Measurements from ENCODE around the gene ATG9B. TPM values are rescaled to one million over a fixed set of nuclear protein-coding genes. Genes with fewer than 3 reads are reported as not detected.

The ATG9B gene
- total and polyA plus RNA-seq, 2 of the 13 experiments (the other 11 are each of a cell fraction or from before 2014, with no cell fraction given): 0.24 TPM; not detected in 1

GRCh38 chr7:151028131-151028947 lies 4.0 kb upstream of the ATG9B start, which contains the start of gene ABCB8 (continued):
- TF ChIP-seq FOSL2 (CRISPR knock-in tag; IDR thresholded peaks at IDR 0.05): peak; percentile 43
- peak; percentile 86; the same call in 1 of the 2 replicates for TF ChIP-seq ARID4A (CRISPR knock-in tag; IDR thresholded peaks at IDR 0.05; ENCODE audit: borderline replicate concordance)
- no peak for TF ChIP-seq TCF12 (IDR thresholded peaks at IDR 0.05)
- TF ChIP-seq TCF12 (CRISPR knock-in tag; IDR thresholded peaks at IDR 0.05): peak; percentile 4; the same call in 1 of the 2 replicates
- TF ChIP-seq ZBTB38 (CRISPR knock-in tag; IDR thresholded peaks at IDR 0.05): peak; percentile 80; the same call in 1 of the 2 replicates
- 0 out of 4 replicates have a peak, but pooled peaks of 1 of the 2 experiments have one; percentile 33 for TF ChIP-seq NR2F1 (CRISPR knock-in tag; IDR thresholded peaks at IDR 0.05)
- TF ChIP-seq ZNF577 (CRISPR knock-in tag; IDR thresholded peaks at IDR 0.05; ENCODE audit: borderline replicate concordance, low read depth): no peak
- no peak for TF ChIP-seq LCORL (IDR thresholded peaks at IDR 0.05)
- TF ChIP-seq LCORL (CRISPR knock-in tag; IDR thresholded peaks at IDR 0.05): peak; percentile 32
- TF ChIP-seq ZZZ3 (CRISPR knock-in tag; IDR thresholded peaks at IDR 0.05; ENCODE audit: borderline replicate concordance): peak; percentile 66; the same call in 1 of the 2 replicates
- no peak for TF ChIP-seq IKZF4 (CRISPR knock-in tag; IDR thresholded peaks at IDR 0.05; ENCODE audit: borderline replicate concordance, low read depth, not compliant biosample characterization)
- TF ChIP-seq MIER3 (CRISPR knock-in tag; IDR thresholded peaks at IDR 0.05; ENCODE audit: borderline replicate concordance): peak; percentile 70; the same call in 1 of the 2 replicates
- TF ChIP-seq SETDB1 (CRISPR knock-in tag; IDR thresholded peaks at IDR 0.05; ENCODE audit: borderline replicate concordance): no peak
- TF ChIP-seq HES4 (CRISPR knock-in tag; IDR thresholded peaks at IDR 0.05; ENCODE audit: borderline replicate concordance): no peak
- TF ChIP-seq POGZ (CRISPR knock-in tag; IDR thresholded peaks at IDR 0.05): 0 out of 2 replicates have a peak, but pooled peaks have one; percentile 37
- peak; percentile 71; the same call in 1 of the 2 replicates for TF ChIP-seq ZFP91 (CRISPR knock-in tag; IDR thresholded peaks at IDR 0.05; ENCODE audit: borderline replicate concordance)
- no peak for TF ChIP-seq ZNF337 (CRISPR knock-in tag; IDR thresholded peaks at IDR 0.05; ENCODE audit: borderline replicate concordance, low read depth)
- peak; percentile 54 for TF ChIP-seq SUZ12 (IDR thresholded peaks at IDR 0.05; ENCODE audit: low read depth, low read length)
- TF ChIP-seq KMT2A (CRISPR knock-in tag; IDR thresholded peaks at IDR 0.05): no peak
- peak; percentile 92; the same call in 1 of the 2 replicates for TF ChIP-seq MEIS1 (CRISPR knock-in tag; IDR thresholded peaks at IDR 0.05; ENCODE audit: borderline replicate concordance)
- peak; percentile 79 for TF ChIP-seq RFX1 (IDR thresholded peaks at IDR 0.05)
- peak; percentile 75; the same call in 1 of the 3 replicates for TF ChIP-seq MXI1 (IDR thresholded peaks at IDR 0.05; ENCODE audit: borderline replicate concordance, low read depth, low read length)
- TF ChIP-seq RCOR2 (CRISPR knock-in tag; IDR thresholded peaks at IDR 0.05): no peak
- peak; percentile 73; the same call in 1 of the 2 replicates for TF ChIP-seq HOXA9 (CRISPR knock-in tag; IDR thresholded peaks at IDR 0.05; ENCODE audit: borderline replicate concordance)
